Gastrocnemius medialis (tissue), 4 donors: ENCODE measurements around the gene AMFR. TPM values are rescaled to one million over a fixed set of nuclear protein-coding genes. Genes with fewer than 3 reads are reported as not detected.
"Not testable (repeated sequence)": the region's sequence is repeated elsewhere in the genome, so short reads cannot be mapped to it uniquely, and the experiment has no call there.

Experiments
- ATAC-seq, 2 donors: fragments of 150-250 bp; one replicate each; pipeline ENCODE4 v1.9.1; 2016
- DNase-seq, 2 donors: peaks; one replicate each; pipeline ENCODE4 v3.0.0-alpha.2; 2019
- H3K27ac ChIP-seq, 4 donors: fragments of 200-600 bp; sonication (generic); 1 replicate in 1 of 4; 2 replicates in 3 of 4; pipeline ENCODE4 v1.5.1; 2016 to 2018; ENCODE audit warnings: mild to moderate bottlenecking in 2 of 4, moderate library complexity in 1 of 4
- H3K27me3 ChIP-seq, 3 donors: fragments of 200-600 bp; sonication (generic) in 2 of 3; 1 replicate in 1 of 3; 2 replicates in 2 of 3; pipeline versions ENCODE4 v1.5.1 to v1.6.0; 2016 to 2019; ENCODE audit warnings: mild to moderate bottlenecking in 1 of 3, moderate library complexity in 1 of 3
- H3K36me3 ChIP-seq, 2 donors: fragments of 200-600 bp; sonication (generic) in 1 of 2; one replicate each; pipeline ENCODE4 v1.5.1; 2017 to 2018
- H3K4me1 ChIP-seq, 2 donors: fragments of 200-600 bp; sonication (generic) in 1 of 2; one replicate each; pipeline ENCODE4 v1.5.1; 2016 to 2017; ENCODE audit warnings: mild to moderate bottlenecking in 2 of 2
- H3K4me3 ChIP-seq, 4 donors: fragments of 200-600 bp; sonication (generic) in 3 of 4; 1 replicate in 1 of 4; 2 replicates in 3 of 4; pipeline ENCODE4 v1.5.1; 2016 to 2019; ENCODE audit warnings: mild to moderate bottlenecking in 2 of 4
- H3K9me3 ChIP-seq, 3 donors: fragments of 200-600 bp; sonication (generic) in 2 of 3; 1 replicate in 1 of 3; 2 replicates in 2 of 3; pipeline ENCODE4 v1.5.1; 2016 to 2019
- POLR2A ChIP-seq, 2 donors: fragments of 450-650 bp; IDR thresholded peaks; one replicate each; pipeline ENCODE4 v1.6.1; 2017; ENCODE audit warnings: antibody characterized with exemption in 2 of 2, mild to moderate bottlenecking in 2 of 2, moderate library complexity in 2 of 2
- in situ Hi-C, 4 donors: fragments of 200-750 bp; cut with MboI; loops; one replicate each; pipeline versions ENCODE4 v1.15.0 to v1.8.0; 2017; ENCODE audit warnings: low sequenced_read_pairs in 4 of 4
- intact Hi-C: fragments of 100-400 bp; cut with DNase I; formaldehyde crosslinking; loops from one replicate; pipeline ENCODE4 v1.15.1; 2023; ENCODE audit warnings: low total_unique reads
- total RNA-seq, 4 donors: library from RNA; depleted of rRNA; stranded (reverse); fragments of >200 nt; gene quantifications; one replicate each; pipeline versions ENCODE4 v1.1.0 to v1.2.3, GENCODE V29; 2016
- TF ChIP-seq, protein P1 (sequence below), 5 experiments: fragments of 450-650 bp in 3 of 5; fragments of 200-600 bp in 2 of 5; sonication (generic) in 2 of 5; IDR thresholded peaks in 4 of 5; conservative IDR thresholded peaks in 1 of 5; 1 replicate in 4 of 5; 2 replicates in 1 of 5; pipeline ENCODE4 v1.5.1; 2016 to 2019; ENCODE audit warnings: antibody characterized with exemption in 5 of 5, mild to moderate bottlenecking in 3 of 5, moderate library complexity in 3 of 5

The AMFR gene
- total RNA-seq, 4 donors from 2014 or later, result 349 to 951 (median 571) TPM

DNA sequence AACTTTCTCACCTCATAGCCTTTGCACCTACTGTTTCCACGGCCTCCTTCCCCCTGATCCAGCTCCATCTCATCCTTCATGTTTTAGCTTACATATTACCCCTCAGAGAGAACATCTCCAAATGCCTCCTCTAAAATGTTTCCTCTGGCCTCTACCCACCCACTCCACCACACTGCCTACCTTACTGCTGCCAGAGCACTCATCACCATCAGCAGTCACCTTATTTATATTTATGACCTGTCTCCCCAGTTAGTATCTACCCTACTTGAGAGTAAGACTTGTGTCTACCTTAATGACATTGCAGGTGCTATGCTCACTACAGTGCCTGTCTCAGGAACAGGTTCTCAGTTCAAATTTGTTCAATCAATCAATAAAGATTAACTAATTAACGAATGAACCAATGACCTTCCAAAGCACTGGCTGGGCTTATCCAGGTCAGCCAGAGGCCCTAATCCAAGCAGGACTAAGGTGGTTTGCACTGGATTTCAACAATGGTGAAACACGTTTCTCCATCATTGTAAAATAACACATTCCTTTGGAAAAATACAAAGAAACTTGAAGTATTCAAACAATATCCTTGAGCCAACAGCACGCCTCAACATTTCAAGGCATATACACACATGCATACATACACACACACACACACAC, 41.1 kb downstream of the AMFR start:
- Histone ChIP-seq H3K27ac (peak overlapping the region in 1 of 4 donors; percentile 25), H3K9me3 (no peaks in the 10 kb centered on the region), H3K36me3 (peaks cover 4 to 83% of the 10 kb centered on the region in 2 donors), H3K27me3 (no peaks in the 10 kb centered on the region), H3K4me1 (no peaks in the 10 kb centered on the region), H3K4me3 (no peak overlapping the region)
- DNase-seq (no peak), ATAC-seq (no peak)
- in situ Hi-C loops, result no loop called here
- intact Hi-C loops, result no loop called here
- no peak for TF ChIP-seq POLR2A (IDR thresholded peaks at IDR 0.05)
- TF ChIP-seq, protein P1, sequence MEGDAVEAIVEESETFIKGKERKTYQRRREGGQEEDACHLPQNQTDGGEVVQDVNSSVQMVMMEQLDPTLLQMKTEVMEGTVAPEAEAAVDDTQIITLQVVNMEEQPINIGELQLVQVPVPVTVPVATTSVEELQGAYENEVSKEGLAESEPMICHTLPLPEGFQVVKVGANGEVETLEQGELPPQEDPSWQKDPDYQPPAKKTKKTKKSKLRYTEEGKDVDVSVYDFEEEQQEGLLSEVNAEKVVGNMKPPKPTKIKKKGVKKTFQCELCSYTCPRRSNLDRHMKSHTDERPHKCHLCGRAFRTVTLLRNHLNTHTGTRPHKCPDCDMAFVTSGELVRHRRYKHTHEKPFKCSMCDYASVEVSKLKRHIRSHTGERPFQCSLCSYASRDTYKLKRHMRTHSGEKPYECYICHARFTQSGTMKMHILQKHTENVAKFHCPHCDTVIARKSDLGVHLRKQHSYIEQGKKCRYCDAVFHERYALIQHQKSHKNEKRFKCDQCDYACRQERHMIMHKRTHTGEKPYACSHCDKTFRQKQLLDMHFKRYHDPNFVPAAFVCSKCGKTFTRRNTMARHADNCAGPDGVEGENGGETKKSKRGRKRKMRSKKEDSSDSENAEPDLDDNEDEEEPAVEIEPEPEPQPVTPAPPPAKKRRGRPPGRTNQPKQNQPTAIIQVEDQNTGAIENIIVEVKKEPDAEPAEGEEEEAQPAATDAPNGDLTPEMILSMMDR (IDR thresholded peaks at IDR 0.05 in 4 of 5, conservative IDR thresholded peaks at IDR 0.05 in 1 of 5), result no peak

GRCh38 chr16:56382901-56383355, 42.4 kb downstream of the AMFR start:
- ATAC-seq, result no peak
- no peaks in the 10 kb centered on the region for H3K4me1 ChIP-seq
- H3K27me3 ChIP-seq, result no peaks in the 10 kb centered on the region
- in situ Hi-C loops (no loop called here), intact Hi-C loops (no loop called here)
- H3K27ac ChIP-seq, result no peak overlapping the region
- TF ChIP-seq, protein P1 (IDR thresholded peaks at IDR 0.05 in 4 of 5, conservative IDR thresholded peaks at IDR 0.05 in 1 of 5), result no peak
- no peak for TF ChIP-seq POLR2A (IDR thresholded peaks at IDR 0.05)
- no peaks in the 10 kb centered on the region for H3K9me3 ChIP-seq
- no peak for DNase-seq
- no peak overlapping the region for H3K4me3 ChIP-seq
- peaks cover 0 to 70% of the 10 kb centered on the region in 2 donors for H3K36me3 ChIP-seq

DNA sequence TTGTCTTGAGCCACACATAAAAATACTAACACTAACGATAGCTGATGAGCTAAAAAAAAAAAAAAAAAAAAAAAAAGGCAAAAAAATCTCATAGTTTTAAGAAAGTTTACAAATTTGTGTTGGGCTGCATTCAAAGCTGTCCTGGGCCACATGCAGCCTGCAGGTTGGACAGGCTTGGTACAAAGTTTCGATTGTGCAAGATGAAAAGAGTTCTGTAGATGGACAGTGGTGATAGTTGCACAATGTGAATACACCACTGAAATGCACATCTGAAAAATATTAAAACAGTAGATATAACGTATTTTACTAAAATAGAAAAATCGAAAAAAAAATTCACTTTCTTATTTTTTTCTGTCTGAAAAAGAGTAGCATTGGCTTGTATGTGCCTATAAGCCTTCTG, 42.9 kb downstream of the AMFR start:
- Histone ChIP-seq H3K9me3 (no peaks in the 10 kb centered on the region), H3K4me1 (no peaks in the 10 kb centered on the region), H3K27me3 (no peaks in the 10 kb centered on the region), H3K27ac (no peak overlapping the region), H3K4me3 (no peak overlapping the region), H3K36me3 (peaks cover 0 to 66% of the 10 kb centered on the region in 2 donors)
- intact Hi-C loops, result no loop called here
- in situ Hi-C loops, result no loop called here
- no peak for DNase-seq
- TF ChIP-seq, protein P1 (IDR thresholded peaks at IDR 0.05 in 4 of 5, conservative IDR thresholded peaks at IDR 0.05 in 1 of 5), result no peak
- TF ChIP-seq POLR2A (IDR thresholded peaks at IDR 0.05), result no peak
- ATAC-seq, result no peak

DNA sequence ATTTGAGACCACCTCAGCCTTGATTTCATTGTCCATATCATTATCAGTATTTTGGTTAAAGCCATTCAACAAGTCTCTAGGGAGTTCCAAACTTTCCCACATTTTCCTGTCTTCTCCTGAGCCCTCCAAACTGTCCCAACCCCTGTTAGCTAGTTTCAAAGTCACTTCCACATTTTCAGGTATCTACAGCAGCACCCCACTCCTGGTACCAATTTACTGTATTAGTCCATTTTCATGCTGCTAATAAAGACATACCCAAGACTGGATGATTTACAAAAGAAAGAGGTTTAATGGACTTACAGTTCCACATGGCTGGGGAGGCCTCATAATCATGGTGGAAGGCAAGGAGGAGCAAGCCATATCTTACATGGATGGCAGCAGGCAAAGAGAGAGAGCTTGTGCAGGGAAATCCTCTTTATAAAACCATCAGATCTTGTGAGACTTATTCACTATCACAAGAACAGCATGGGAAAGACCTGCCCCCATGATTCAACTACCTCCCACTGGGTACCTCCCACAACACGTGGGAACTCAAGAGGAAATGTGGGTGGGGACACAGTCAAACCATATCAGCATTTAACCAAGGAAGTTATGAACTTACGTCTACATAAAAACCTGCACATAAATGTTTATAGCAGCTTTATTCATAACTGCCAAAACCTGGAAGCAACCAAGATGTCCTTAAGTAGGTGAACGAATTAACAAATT, 44.4 kb downstream of the AMFR start:
- H3K9me3 ChIP-seq, H3K27ac ChIP-seq, intact Hi-C loops, H3K4me1 ChIP-seq, in situ Hi-C loops, DNase-seq, H3K4me3 ChIP-seq, ATAC-seq, H3K27me3 ChIP-seq: not testable (repeated sequence)
- H3K36me3 ChIP-seq, result peaks cover 0 to 62% of the 10 kb centered on the region in 2 donors

DNA sequence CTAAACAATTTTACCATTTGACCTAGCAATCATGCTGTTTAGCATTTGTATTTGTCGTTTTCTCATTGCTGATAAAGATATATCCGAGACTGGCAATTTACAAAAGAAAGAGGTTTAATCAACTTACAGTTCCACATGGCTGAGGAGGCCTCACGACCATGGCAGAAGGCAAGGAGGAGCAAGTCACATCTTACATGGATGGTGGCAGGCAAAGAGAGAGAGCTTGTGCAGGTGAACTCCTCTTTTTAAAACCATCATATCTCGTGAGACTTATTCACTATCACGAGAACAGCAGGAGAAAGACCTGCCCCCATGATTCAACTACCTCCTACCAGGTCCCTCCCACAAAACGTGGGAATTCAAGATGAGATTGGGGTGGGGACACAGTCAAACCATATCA, 46.3 kb downstream of the AMFR start:
- DNase-seq, intact Hi-C loops, H3K27me3 ChIP-seq, H3K4me3 ChIP-seq, ATAC-seq, H3K4me1 ChIP-seq, in situ Hi-C loops, H3K9me3 ChIP-seq: not testable (repeated sequence)
- Histone ChIP-seq H3K36me3 (peaks cover 0 to 44% of the 10 kb centered on the region in 2 donors), H3K27ac (peak overlapping the region in 2 of 4 donors; percentile 15 to 51)

DNA sequence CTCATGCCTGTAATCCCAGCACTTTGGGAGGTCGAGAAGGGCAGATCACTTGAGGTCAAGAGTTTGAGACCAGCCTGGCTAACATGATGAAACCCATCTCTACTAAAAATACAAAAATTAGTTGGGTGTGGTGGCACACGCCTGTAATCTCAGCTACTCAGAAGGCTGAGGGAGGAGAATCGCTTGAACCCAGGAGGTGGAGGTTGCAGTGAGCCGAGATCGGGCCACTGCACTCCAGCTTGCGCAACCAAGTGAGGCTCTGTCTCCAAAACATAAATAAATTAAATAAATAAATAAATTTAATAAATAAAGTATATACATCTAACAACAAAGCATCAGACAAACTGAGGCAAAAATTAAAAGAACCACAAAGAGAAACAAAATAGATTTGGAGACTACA, 49.6 kb downstream of the AMFR start:
- H3K9me3 ChIP-seq, intact Hi-C loops, H3K27ac ChIP-seq, DNase-seq, ATAC-seq, in situ Hi-C loops, H3K4me3 ChIP-seq, H3K27me3 ChIP-seq: not testable (repeated sequence)
- peaks cover 0 to 11% of the 10 kb centered on the region in 2 donors for H3K36me3 ChIP-seq
- H3K4me1 ChIP-seq, result peaks cover 31 to 42% of the 10 kb centered on the region in 2 donors
